GM06990 (cell line): ENCODE measurements around the gene ACP2.

Experiments
- DNase-seq: peaks from one replicate; pipeline ENCODE4 v3.0.0-alpha.2; 2011; ENCODE audit not compliant: insufficient read length; ENCODE audit errors: extremely low read depth
- H3K27me3 ChIP-seq: replicated peaks from 2 replicates; pipeline ENCODE4 v1.6.0; 2011; ENCODE audit warnings: low read length; ENCODE audit not compliant: control insufficient read depth, insufficient read depth
- H3K36me3 ChIP-seq: 2 replicates; pipeline ENCODE4 v1.5.1; 2011; ENCODE audit warnings: low read length; ENCODE audit not compliant: control insufficient read depth, insufficient read depth
- H3K4me3 ChIP-seq: replicated peaks from 2 replicates; pipeline ENCODE4 v1.5.1; 2011; ENCODE audit warnings: low read depth, mild to moderate bottlenecking, control low read depth, low read length
- CTCF ChIP-seq: IDR thresholded peaks from 2 replicates; pipeline ENCODE4 v1.5.1; 2011; ENCODE audit warnings: low read length, control low read depth, mild to moderate bottlenecking, inconsistent platforms; ENCODE audit not compliant: insufficient read depth, poor library complexity, severe bottlenecking

Gene ACP2

GRCh38 chr11:47278769-47279168 lies 30.2 kb upstream of the ACP2 start:
- Histone ChIP-seq H3K4me3 (no peak overlapping the region), H3K36me3 (peaks cover 21% of the 10 kb centered on the region), H3K27me3 (no peaks in the 10 kb centered on the region)
- TF ChIP-seq CTCF = no peak
- DNase-seq = no peak

- no peak for DNase-seq
- no peaks in the 10 kb centered on the region for H3K27me3 ChIP-seq
- no peak for TF ChIP-seq CTCF
- peaks cover 20% of the 10 kb centered on the region for H3K36me3 ChIP-seq
- H3K4me3 ChIP-seq = no peak overlapping the region
Measured at GRCh38 chr11:47278058-47278457, 29.4 kb upstream of the ACP2 start.

DNA sequence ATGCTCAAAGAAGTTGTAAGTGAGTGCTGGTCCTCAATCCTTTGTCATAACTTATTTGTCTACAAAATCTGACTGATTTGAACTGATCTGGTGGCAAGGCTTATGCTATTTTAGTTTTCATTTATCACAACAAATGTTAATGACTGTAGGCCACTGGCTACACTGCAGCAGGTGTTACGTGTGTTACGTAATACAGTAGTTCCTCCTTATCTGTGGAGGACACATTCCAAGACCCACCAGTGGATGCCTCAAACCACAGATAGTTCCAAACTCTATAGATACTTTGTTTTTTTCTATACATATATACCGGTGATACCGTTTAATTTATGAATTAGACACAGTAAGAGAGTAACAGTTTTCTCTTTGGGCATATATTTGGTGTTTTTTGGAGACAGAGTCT lies 28.3 kb upstream of the ACP2 start:
- TF ChIP-seq CTCF = no peak
- no peaks in the 10 kb centered on the region for H3K27me3 ChIP-seq
- no peak for DNase-seq
- peaks cover 20% of the 10 kb centered on the region for H3K36me3 ChIP-seq
- no peak overlapping the region for H3K4me3 ChIP-seq

DNA sequence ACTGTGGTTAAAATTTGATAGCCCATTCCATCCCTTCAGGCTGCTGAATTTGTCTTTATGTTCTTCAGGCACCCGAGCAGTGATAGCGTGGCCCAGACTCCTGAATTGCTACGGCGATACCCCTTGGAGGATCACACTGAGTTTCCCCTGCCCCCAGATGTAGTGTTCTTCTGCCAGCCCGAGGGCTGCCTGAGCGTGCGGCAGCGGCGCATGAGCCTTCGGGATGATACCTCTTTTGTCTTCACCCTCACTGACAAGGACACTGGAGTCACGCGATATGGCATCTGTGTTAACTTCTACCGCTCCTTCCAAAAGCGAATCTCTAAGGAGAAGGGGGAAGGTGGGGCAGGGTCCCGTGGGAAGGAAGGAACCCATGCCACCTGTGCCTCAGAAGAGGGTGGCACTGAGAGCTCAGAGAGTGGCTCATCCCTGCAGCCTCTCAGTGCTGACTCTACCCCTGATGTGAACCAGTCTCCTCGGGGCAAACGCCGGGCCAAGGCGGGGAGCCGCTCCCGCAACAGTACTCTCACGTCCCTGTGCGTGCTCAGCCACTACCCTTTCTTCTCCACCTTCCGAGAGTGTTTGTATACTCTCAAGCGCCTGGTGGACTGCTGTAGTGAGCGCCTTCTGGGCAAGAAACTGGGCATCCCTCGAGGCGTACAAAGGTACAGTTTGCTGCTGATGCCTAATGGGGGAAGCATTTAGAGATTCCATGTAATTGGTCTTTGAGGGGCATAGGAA lies 26.1 kb upstream of the ACP2 start:
- no peak overlapping the region for H3K4me3 ChIP-seq
- no peak for DNase-seq
- no peaks in the 10 kb centered on the region for H3K27me3 ChIP-seq
- no peak for TF ChIP-seq CTCF
- peaks cover 14% of the 10 kb centered on the region for H3K36me3 ChIP-seq

GRCh38 chr11:47272706-47273105 lies 24.1 kb upstream of the ACP2 start:
- no peak overlapping the region for H3K4me3 ChIP-seq

More at GRCh38 chr11:47272706-47273105, 24.1 kb upstream of the ACP2 start:
- Histone ChIP-seq H3K27me3 (no peaks in the 10 kb centered on the region), H3K36me3 (peaks cover 10% of the 10 kb centered on the region)
- TF ChIP-seq CTCF = no peak
- no peak for DNase-seq
